Measurements from ENCODE around the gene IL6. TPM values are rescaled to one million over a fixed set of nuclear protein-coding genes. Genes with fewer than 3 reads are reported as not detected.

The IL6 gene
- total and polyA plus RNA-seq, 8 donors: 0.97 to 9.4 (median 3.8) TPM

DNA sequence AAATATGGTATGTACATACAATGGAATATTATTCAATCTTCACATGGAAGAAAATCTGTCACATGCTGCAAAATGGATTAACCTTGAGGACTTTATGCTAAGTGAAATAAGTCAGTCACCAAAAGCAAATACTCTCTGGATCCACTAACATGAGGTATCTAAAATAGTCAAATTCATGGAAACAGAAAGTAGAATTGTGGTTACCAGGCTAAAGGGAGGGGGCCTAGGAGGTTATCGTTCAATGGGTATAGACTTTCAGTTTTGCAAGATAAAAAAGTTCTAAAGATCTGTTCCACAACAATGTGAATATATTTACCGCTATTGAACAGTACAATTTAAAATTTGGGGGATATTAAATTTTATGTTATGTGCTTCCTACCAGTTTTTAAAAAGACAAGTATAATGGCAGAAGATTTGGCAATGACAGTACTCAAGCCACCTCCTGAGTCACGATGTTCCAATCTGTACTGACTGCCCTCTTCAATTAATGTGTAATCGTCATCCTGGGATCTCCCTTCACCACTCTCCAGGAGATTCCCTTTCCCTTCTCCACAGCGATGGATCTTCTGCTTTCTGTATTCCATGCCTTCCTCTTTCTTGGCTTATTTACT, 32.3 kb upstream of the IL6 start:
- TF ChIP-seq, protein P1, sequence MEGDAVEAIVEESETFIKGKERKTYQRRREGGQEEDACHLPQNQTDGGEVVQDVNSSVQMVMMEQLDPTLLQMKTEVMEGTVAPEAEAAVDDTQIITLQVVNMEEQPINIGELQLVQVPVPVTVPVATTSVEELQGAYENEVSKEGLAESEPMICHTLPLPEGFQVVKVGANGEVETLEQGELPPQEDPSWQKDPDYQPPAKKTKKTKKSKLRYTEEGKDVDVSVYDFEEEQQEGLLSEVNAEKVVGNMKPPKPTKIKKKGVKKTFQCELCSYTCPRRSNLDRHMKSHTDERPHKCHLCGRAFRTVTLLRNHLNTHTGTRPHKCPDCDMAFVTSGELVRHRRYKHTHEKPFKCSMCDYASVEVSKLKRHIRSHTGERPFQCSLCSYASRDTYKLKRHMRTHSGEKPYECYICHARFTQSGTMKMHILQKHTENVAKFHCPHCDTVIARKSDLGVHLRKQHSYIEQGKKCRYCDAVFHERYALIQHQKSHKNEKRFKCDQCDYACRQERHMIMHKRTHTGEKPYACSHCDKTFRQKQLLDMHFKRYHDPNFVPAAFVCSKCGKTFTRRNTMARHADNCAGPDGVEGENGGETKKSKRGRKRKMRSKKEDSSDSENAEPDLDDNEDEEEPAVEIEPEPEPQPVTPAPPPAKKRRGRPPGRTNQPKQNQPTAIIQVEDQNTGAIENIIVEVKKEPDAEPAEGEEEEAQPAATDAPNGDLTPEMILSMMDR (IDR thresholded peaks at IDR 0.05): no peak
- no peak for DNase-seq
- intact Hi-C loops (cut with DNase I): no loop called here
- no peak for ATAC-seq
- Histone ChIP-seq H3K4me1 (peaks cover 0 to 22% of the 10 kb centered on the region in 2 donors), H3K4me3 (no peak overlapping the region), H3K9me3 (no peaks in the 10 kb centered on the region), H3K36me3 (no peaks in the 10 kb centered on the region), H3K27ac (no peak overlapping the region), H3K27me3 (no peaks in the 10 kb centered on the region)

- Histone ChIP-seq H3K9me3 (no peaks in the 10 kb centered on the region), H3K36me3 (no peaks in the 10 kb centered on the region), H3K27ac (no peak overlapping the region), H3K4me3 (no peak overlapping the region), H3K4me1 (peaks cover 0 to 27% of the 10 kb centered on the region in 2 donors), H3K27me3 (no peaks in the 10 kb centered on the region)
- TF ChIP-seq, protein P1 (IDR thresholded peaks at IDR 0.05): no peak
- ATAC-seq (no peak), DNase-seq (no peak)
- intact Hi-C loops (cut with DNase I): no loop called here
Measured at GRCh38 chr7:22695476-22696132, 31.4 kb upstream of the IL6 start.

DNA sequence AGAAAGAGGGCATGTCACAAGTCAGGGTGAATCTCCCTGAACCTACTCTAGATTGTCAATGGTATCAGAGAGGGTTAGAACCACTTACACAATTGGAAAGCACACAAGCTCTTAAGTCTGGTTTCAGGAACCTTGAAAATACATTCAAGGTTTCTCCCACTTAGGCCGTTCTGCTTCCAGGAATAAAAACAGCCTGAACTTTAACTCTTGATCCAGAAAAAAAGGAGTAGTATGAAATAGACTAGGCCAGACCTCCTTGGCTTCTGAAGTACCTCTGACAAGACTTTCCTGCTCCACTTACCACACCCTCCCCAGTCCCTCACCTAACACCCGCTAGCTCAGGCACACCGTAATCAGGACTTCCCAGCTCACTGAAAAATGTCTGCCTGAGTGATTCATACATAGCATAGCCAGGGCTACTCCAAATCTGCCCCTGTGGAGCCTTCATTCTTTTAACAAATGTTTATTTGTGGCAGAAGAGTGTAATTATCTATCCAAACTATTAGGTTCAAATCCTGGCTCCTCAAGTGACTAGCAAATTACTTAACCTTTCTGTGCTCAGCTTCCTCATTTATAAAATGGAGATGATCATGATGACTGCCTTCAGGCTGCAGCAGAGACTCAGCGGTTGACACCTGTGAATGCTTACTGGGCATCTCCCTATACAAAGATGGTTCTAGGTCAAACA, 30.3 kb upstream of the IL6 start:
- intact Hi-C loops (cut with DNase I): no loop called here
- TF ChIP-seq, protein P1 (IDR thresholded peaks at IDR 0.05): no peak
- Histone ChIP-seq H3K27ac (no peak overlapping the region), H3K27me3 (no peaks in the 10 kb centered on the region), H3K36me3 (no peaks in the 10 kb centered on the region), H3K4me1 (peaks cover 0 to 27% of the 10 kb centered on the region in 2 donors), H3K4me3 (no peak overlapping the region), H3K9me3 (no peaks in the 10 kb centered on the region)
- ATAC-seq (peak; percentile 92), DNase-seq (peak in 1 of 4 donors; percentile 41)

- TF ChIP-seq, protein P1 (IDR thresholded peaks at IDR 0.05): no peak
Measured at GRCh38 chr7:22697322-22697859, 29.6 kb upstream of the IL6 start.

More at GRCh38 chr7:22697322-22697859, 29.6 kb upstream of the IL6 start:
- DNase-seq (no peak), ATAC-seq (no peak)
- Histone ChIP-seq H3K4me1 (peaks cover 0 to 27% of the 10 kb centered on the region in 2 donors), H3K27ac (no peak overlapping the region), H3K27me3 (no peaks in the 10 kb centered on the region), H3K9me3 (no peaks in the 10 kb centered on the region), H3K36me3 (no peaks in the 10 kb centered on the region), H3K4me3 (no peak overlapping the region)
- intact Hi-C loops (cut with DNase I): no loop called here

All from left lung (tissue), 10 donors.